HG02870 (cell line): ENCODE data around the gene SIGMAR1.
A peak's percentile ranks its signal among the peaks of the same experiment; 100 is the strongest.
"Not testable (repeated sequence)": the region's sequence is repeated elsewhere in the genome, so short reads cannot be mapped to it uniquely, and the experiment has no call there.

Experiments
- ATAC-seq: cut with Tn5 transposase; IDR thresholded peaks from one replicate; pipeline ENCODE4 v1.9.1; 2021; ENCODE audit warnings: mild to moderate bottlenecking, moderate library complexity; ENCODE audit not compliant: unreplicated experiment

The SIGMAR1 gene

GRCh38 chr9:34655394-34655793 lies 17.8 kb upstream of the SIGMAR1 start:
- ATAC-seq, result no peak

- ATAC-seq, result no peak
Observed at GRCh38 chr9:34654323-34655051, 16.9 kb upstream of the SIGMAR1 start.

GRCh38 chr9:34653151-34654072 lies 15.8 kb upstream of the SIGMAR1 start:
- ATAC-seq, result no peak

GRCh38 chr9:34652602-34653000 lies 15.0 kb upstream of the SIGMAR1 start:
- ATAC-seq, result no peak

- no peak for ATAC-seq
Observed at GRCh38 chr9:34651876-34652601, 14.5 kb upstream of the SIGMAR1 start, which contains the start of gene IL11RA. Gene IL11RA, plus strand, starts transcription at chr9:34652185. Its CDS starts 3,033 bp downstream, at chr9:34655218.

GRCh38 chr9:34651321-34651720 lies 13.7 kb upstream of the SIGMAR1 start:
- ATAC-seq, result no peak

- ATAC-seq, result no peak
Observed at GRCh38 chr9:34650816-34651215, 13.2 kb upstream of the SIGMAR1 start.

- no peak for ATAC-seq
Observed at GRCh38 chr9:34648673-34649072, 11.1 kb upstream of the SIGMAR1 start.

GRCh38 chr9:34647651-34648050 lies 10.1 kb upstream of the SIGMAR1 start:
- ATAC-seq, result no peak

- peak; percentile 12 for ATAC-seq
Observed at GRCh38 chr9:34647084-34647403, 9.5 kb upstream of the SIGMAR1 start.

GRCh38 chr9:34646211-34647083 lies 8.9 kb upstream of the SIGMAR1 start, which contains the start of gene GALT:
Gene GALT, plus strand, starts transcription at chr9:34646675. Its CDS starts 30 bp downstream, at chr9:34646705.
- peak; percentile 86 for ATAC-seq

GRCh38 chr9:34644766-34645314 lies 7.3 kb upstream of the SIGMAR1 start:
- ATAC-seq, result no peak

GRCh38 chr9:34642679-34643078 lies 5.1 kb upstream of the SIGMAR1 start:
- no peak for ATAC-seq

GRCh38 chr9:34639322-34639721 lies 1.7 kb upstream of the SIGMAR1 start:
- ATAC-seq, result not testable (repeated sequence)

- ATAC-seq, result no peak
Observed at GRCh38 chr9:34638138-34638445, 505 bp upstream of the SIGMAR1 start.

GRCh38 chr9:34636791-34637355 lies 714 bp downstream of the SIGMAR1 start:
- no peak for ATAC-seq

- no peak for ATAC-seq
Observed at GRCh38 chr9:34635556-34635955, 2.0 kb downstream of the SIGMAR1 start.

GRCh38 chr9:34634551-34635248 lies 2.9 kb downstream of the SIGMAR1 start:
- ATAC-seq, result no peak

GRCh38 chr9:34633851-34634550 lies 3.6 kb downstream of the SIGMAR1 start:
- ATAC-seq, result no peak
